HG02642 (cell line): ENCODE measurements around the gene RARB.

ENCODE experiments used
- ATAC-seq: cut with Tn5 transposase; IDR thresholded peaks from one replicate; pipeline ENCODE4 v1.9.1; 2021; ENCODE audit warnings: mild to moderate bottlenecking; ENCODE audit not compliant: unreplicated experiment, poor library complexity

RARB gene

GRCh38 chr3:25568525-25569078 is 140.5 kb downstream of the RARB start:
- ATAC-seq = no peak

DNA sequence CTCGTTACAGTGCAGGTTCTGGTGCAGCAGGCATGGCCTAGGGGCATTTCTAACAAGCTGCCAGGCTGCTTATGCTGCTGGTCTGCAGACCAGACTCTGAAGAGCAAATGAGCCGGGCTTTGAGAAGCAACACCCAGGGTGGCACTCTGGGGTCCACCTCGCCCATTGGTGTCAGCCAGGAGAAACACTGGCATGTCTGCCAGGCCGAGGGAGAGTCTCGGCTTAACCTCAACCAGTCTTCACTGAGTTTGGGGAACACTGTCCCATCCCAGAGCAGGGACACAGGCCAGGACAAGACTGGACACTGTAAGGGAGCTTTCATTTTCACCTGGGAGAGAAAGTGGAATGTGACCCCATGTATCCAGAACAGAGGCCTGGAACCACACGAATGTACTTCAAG is 143.2 kb downstream of the RARB start:
- no peak for ATAC-seq

- no peak for ATAC-seq
These were observed 144.3 kb downstream of the RARB start for GRCh38 chr3:25572336-25572735.

DNA sequence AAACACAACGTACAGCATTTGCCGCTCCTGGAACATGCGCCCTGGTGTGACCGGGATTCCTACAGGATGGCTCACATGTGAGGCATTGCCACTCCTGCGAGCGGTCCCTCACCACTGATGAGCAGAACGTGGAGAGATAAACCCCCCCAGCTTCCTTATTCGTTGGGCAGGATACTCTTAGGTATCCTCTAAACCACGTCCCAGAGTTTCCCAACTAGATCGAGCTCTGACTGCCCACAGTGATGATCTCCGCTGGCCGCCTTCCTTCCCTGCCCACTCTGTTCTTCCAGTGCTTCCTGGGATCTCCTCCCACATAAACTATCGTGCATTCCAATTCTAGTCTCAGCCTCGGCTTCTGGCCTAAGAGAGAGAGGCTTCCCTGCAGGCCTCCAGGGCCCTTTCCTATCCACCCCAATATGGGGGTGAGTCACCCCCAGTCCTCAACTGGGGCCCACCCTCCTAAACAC is 144.9 kb downstream of the RARB start:
- ATAC-seq = no peak

DNA sequence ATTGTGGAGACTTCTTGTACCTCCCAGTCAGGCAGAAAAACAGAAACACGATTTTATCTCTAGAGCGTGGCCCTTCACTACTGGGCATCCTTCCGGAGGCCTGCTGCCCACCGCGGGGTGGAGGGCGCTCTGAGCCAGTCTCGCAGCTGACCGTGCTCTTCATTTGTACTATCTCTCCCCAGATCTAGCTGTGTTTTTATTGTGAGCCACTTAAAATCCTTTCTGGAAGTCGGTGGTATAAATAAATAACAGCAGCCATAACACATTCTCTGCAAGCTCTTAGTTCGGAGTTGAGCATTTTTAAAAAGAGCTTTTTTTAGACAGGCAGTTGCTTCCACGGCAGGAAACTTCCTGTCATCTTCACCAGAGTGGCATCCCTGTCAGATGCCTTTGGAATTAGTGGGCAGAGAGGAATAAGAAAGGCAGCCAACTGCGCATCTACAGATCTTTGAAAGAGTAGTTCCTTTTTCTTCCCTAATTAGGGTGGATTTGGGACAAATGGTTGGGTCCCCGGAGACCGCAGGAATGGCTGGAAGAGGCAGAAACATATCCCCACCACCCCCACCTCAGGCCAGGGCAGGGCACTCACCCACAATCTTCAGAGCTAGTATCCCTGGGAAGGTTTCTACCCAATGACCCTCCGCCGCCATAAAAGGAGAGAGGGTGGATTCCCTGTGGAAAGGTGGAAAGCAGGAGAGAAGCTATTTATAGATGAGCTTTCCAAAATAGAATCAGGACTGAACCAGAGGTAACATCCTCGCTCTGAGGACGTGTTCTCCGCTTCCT is 145.5 kb downstream of the RARB start:
- ATAC-seq = no peak

GRCh38 chr3:25574172-25574765 is 146.2 kb downstream of the RARB start:
- ATAC-seq = no peak

- no peak for ATAC-seq
These were observed 146.9 kb downstream of the RARB start for GRCh38 chr3:25575001-25575400.

DNA sequence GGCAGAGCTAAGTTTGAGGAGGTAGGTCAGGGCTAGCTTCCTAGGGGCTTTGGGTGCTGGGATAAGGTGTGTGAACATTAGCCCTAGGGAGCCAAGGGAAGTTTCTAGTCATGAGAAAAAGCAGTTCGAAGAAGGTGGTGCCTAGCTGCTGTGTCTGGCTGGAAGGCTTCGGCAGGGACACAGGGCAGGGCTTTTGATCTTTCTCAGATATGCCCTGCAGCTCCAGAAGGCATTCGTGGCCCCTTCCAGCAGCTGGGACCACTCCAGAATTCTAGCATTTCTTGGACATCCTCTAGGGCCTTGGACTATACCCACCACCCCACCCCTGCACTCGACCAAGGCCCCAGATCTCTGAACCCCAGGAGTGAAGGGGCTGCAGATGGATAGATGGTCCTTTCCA is 148.1 kb downstream of the RARB start:
- no peak for ATAC-seq

DNA sequence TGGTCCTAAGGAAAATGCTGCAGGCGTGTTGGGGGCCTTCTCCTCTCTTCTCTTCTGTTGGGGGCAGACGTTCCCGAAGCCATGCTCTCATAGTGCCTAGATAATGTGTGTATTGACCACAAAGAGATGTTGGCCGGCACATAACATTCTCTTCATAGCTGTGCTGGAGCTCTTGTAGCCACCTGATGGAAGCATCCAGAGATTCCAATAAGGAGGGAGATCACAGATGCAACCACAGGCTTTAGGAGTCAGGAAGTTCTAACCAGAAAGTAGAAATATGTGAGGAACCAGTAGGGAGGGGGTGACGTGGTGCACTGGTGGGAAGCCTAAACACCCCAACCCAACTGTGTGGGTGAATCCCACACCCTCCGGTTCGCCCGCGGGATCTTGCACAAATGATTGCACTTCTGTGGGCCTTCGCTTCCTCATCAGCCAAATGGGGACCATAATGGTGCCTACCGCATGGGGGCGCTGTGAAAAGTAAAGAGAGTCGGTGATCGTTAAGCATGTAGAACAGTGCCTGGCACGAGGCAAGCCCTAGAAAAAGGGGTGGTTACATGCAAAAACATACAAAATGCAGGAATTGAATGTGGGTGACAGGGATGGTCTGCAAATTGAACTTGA is 148.9 kb downstream of the RARB start:
- ATAC-seq = no peak

DNA sequence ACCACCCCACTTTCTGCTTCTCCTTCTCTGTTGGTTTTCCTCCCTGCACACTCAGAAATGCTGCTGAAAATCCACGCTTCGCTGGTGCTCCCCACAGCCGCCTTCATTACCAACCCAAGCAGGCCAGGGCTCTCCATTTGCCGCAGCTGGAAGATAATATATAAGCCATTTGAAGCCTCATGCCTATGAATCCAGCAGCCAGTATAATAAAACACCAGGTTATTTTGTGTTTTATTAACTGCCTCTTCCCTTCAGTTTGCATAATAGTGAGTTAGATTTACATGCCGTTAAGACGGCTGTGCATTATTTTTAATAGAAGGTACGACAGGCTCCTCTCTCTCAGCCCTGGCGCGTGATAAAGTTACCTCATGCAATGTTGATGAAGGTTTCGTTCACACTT is 150.0 kb downstream of the RARB start:
- ATAC-seq = no peak

- ATAC-seq = no peak
These were observed 152.5 kb downstream of the RARB start for GRCh38 chr3:25580534-25580933.

DNA sequence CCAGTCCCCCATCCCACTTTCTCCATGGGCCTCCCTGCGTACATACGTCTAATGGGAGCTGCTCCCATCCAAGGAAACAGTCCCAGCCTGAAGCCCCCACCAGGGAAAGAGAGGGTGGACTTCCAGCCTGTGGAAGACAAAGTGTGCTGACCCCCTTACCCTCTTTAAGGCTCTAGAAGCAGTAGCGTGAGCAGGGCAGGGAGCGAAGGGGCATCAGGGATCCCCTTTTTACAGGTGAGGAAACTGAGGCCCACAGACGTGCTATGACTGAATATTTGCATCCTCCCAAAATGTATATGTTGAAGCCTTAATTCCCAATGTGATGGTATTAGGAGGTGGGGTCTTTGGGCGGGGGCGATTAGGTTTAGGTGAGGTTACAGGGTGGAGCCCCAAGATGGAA is 153.3 kb downstream of the RARB start:
- no peak for ATAC-seq

- no peak for ATAC-seq
These were observed 153.8 kb downstream of the RARB start for GRCh38 chr3:25581823-25582222.

DNA sequence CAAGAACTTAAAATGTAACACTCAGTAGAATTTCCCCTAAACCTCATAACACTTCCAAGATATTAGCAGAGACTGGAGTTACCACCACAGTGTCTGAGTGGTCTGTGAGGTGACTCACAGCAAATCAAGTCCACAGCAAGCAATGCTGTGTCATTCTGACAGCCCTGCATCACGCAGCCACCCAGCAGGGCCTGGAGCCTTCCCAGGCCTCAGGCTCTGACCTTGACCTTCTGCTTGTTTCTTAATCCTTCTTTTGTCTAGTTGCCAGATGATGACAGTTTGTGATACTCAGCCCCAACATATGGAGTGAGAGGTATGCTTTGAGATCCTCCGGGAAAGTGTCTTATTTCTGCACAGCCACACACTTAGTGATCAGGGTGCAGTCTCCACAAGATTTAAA is 154.2 kb downstream of the RARB start:
- no peak for ATAC-seq

- no peak for ATAC-seq
These were observed 155.3 kb downstream of the RARB start for GRCh38 chr3:25583343-25583742.

GRCh38 chr3:25584011-25584789 is 156.1 kb downstream of the RARB start:
- no peak for ATAC-seq

DNA sequence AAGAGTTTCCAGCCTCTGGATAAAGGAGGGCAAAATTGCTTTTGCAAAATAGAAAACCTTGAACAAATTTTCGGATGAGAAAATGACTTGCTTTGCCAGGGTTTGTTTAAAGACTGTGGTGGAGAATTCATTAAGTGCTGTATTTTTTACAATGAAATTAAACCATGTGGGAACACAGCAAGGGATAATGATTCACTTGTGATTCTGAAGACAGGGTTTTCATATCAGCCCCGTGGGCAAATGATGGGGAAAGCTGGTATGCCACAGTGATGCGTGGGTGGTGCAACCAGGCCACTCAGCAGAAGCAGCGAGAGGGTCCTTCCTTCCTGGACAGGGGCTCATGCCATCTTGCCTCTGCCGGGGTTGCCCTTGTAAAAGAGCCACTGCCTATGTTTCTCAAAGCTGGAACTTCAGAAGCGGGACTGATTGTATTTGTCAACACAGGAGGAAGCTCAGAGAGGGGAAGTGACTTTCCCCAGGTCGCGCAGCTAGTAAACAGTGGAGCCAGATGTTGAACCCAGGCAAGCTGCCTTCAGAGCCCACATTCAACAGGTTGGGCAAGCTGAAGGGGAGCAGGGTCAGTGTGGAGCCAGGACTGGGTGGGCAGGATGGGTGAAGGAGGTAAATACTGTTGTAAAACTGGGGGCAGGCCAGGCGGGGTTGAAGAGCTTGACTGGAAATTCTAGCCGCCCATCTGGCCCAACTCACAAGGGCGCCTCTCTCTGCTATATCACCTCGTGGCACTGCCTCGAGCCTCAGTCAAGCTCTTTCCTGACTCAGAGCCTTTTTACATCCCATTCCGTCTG is 157.5 kb downstream of the RARB start:
- no peak for ATAC-seq

GRCh38 chr3:25586167-25586505 is 158.1 kb downstream of the RARB start:
- no peak for ATAC-seq

GRCh38 chr3:25586553-25586952 is 158.5 kb downstream of the RARB start:
- no peak for ATAC-seq

DNA sequence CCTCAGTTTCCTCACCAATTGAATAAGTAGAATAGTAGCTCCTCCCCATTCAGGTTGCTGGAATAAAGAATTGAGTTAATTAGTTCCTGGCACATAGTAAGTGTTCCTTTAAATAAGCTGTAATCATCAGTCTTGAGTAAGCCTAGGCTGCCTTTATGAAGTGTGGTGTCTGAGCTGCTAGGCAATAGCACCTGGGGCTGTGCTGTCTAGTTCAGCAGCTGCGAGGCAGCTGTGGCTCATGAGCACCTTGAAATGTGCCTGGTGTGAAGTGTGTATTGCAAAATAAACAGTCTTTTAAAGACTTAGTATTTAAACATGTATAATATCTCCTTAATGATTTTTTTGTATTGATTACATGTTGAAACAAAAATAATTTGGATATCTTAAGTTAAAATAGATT is 159.0 kb downstream of the RARB start:
- ATAC-seq = no peak
